Measurements from ENCODE around the gene ZNF780B.

DNA sequence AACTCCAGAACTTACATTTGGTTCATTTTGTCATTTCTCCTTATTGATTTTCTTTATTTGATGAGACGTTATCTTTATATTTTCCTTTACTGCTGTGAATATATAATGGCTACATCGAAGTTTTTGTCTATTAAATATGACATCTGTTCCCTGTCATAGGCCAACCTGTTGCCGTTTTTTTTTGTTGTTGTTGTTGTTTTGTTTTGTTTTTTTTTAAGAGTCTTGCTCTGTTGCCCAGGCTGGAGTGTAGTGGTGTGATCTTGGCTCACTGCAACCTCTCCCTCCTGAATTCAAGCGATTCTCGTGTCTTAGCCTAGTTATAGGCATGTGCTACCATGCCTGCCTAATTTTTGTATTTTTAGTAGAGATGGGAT is 29.4 kb downstream of the ZNF780B start:
- no peak for TF ChIP-seq POLR2A (IDR thresholded peaks at IDR 0.05)
- TF ChIP-seq, protein P1, sequence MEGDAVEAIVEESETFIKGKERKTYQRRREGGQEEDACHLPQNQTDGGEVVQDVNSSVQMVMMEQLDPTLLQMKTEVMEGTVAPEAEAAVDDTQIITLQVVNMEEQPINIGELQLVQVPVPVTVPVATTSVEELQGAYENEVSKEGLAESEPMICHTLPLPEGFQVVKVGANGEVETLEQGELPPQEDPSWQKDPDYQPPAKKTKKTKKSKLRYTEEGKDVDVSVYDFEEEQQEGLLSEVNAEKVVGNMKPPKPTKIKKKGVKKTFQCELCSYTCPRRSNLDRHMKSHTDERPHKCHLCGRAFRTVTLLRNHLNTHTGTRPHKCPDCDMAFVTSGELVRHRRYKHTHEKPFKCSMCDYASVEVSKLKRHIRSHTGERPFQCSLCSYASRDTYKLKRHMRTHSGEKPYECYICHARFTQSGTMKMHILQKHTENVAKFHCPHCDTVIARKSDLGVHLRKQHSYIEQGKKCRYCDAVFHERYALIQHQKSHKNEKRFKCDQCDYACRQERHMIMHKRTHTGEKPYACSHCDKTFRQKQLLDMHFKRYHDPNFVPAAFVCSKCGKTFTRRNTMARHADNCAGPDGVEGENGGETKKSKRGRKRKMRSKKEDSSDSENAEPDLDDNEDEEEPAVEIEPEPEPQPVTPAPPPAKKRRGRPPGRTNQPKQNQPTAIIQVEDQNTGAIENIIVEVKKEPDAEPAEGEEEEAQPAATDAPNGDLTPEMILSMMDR (IDR thresholded peaks at IDR 0.05), result no peak
